Glutamatergic neuron (in vitro differentiated cells): ENCODE measurements around the gene UST. TPM values are rescaled to one million over a fixed set of nuclear protein-coding genes. Genes with fewer than 3 reads are reported as not detected.

ENCODE experiments used
- DNase-seq: peaks from one replicate; pipeline ENCODE4 v3.0.0; 2022
- H3K27ac Mint-ChIP-seq: one replicate; pipeline ENCODE4 v1.8.0; 2020; ENCODE audit warnings: mild to moderate bottlenecking, mixed read lengths, inconsistent platforms; ENCODE audit not compliant: unreplicated experiment
- H3K27me3 Mint-ChIP-seq: one replicate; pipeline ENCODE4 v1.8.0; 2020; ENCODE audit warnings: mild to moderate bottlenecking, moderate library complexity, mixed read lengths, inconsistent platforms; ENCODE audit not compliant: unreplicated experiment
- H3K36me3 Mint-ChIP-seq: one replicate; pipeline ENCODE4 v1.8.0; 2020; ENCODE audit warnings: mild to moderate bottlenecking, mixed read lengths, inconsistent platforms; ENCODE audit not compliant: unreplicated experiment
- H3K4me1 Mint-ChIP-seq: one replicate; pipeline ENCODE4 v1.8.0; 2020; ENCODE audit warnings: mild to moderate bottlenecking, low read depth, mixed read lengths, inconsistent platforms; ENCODE audit not compliant: unreplicated experiment
- H3K4me3 Mint-ChIP-seq: one replicate; pipeline ENCODE4 v1.8.0; 2020; ENCODE audit warnings: mild to moderate bottlenecking, mixed read lengths, inconsistent platforms; ENCODE audit not compliant: unreplicated experiment
- H3K9me3 Mint-ChIP-seq: one replicate; pipeline ENCODE4 v1.8.0; 2020; ENCODE audit warnings: mild to moderate bottlenecking, moderate library complexity, mixed read lengths, inconsistent platforms; ENCODE audit not compliant: unreplicated experiment
- CTCF ChIP-seq: fragments of 200-600 bp; sonication (generic); IDR thresholded peaks from one replicate; pipeline ENCODE4 v1.5.0; 2021; ENCODE audit not compliant: partially characterized antibody, unreplicated experiment
- total RNA-seq: library from RNA; stranded (reverse); fragmentation: NEBNext Ultra II Directional; extraction: Animal tissue kit (Norgen Biotek cat#: 25700); gene quantifications from one replicate; pipeline ENCODE4 v1.2.1, GENCODE V29; 2021; ENCODE audit not compliant: unreplicated experiment

UST gene
- total RNA-seq, 1 donor from 2014 or later = 11.2 TPM

DNA sequence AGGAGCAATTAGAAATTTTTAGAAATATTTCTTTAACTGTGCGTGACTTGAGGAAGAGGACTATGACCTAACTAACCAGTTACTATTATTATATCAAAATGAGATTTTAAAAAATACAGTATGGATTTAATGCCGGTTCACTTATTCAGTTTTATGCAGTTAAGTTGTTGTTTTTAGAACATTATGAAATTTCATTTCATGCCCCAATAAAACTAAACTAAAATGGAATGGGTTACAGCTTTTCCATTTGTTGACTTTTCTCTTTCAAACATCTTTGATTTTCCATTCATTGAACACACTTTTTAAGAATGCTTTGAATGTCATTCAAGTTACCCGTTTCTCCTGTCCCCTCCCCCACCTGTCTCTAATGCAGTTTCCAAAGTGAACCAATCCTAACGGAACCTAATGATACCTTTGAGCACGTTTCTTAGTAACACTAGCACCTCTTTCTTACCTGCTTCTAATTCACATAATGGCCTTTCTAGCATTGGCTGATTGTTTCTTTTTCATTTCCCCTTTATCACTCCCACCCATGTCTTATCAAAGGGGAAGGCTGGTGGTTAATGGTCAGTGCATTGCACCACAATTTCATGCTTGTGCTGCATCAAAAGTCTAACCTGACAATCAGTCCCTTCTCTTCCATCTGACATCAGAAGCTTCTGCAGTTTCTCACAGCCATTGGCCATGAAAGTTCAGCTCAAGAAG is 308.5 kb downstream of the UST start:
- peaks cover 8% of the 10 kb centered on the region for H3K9me3 Mint-ChIP-seq
- peaks cover 8% of the 10 kb centered on the region for H3K27me3 Mint-ChIP-seq
- no peak for DNase-seq
- no peak overlapping the region for H3K27ac Mint-ChIP-seq
- peak overlapping the region; percentile 32 for H3K4me3 Mint-ChIP-seq
- H3K4me1 Mint-ChIP-seq = peaks cover 64% of the 10 kb centered on the region
- H3K36me3 Mint-ChIP-seq = no peaks in the 10 kb centered on the region
- TF ChIP-seq CTCF = no peak

DNA sequence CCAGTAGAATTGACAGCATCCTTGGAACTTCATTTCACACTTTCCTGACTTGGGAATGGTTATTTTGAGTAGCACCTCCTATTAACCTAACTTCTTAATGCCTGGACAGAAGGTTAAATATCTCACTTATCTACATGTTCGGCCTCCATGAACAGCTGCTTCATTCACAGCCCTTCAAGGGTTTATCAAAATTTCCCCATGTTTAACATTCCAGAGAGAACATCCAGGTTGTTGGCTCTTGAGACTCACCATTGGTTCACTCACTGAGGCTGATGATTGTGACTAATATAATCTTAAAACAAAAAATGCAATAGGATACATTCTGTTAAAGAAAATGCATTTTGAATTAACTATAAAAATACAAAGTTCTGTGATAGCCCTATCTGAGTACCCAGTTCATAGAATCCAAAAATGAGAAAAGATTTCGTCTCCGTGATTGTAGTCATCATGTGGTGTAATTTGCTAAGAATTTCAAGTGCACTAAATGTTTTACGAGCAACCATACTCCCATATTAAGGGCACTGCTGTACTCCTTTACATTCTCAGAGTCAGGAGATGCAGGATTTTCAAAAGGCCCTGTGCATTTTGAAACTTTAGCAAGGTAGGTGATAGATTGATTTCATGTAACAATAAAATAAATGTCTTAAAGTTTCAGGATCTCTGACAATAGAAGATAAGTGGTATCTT is 310.1 kb downstream of the UST start:
- peaks cover 72% of the 10 kb centered on the region for H3K4me1 Mint-ChIP-seq
- H3K4me3 Mint-ChIP-seq = no peak overlapping the region
- no peak overlapping the region for H3K27ac Mint-ChIP-seq
- peaks cover 8% of the 10 kb centered on the region for H3K9me3 Mint-ChIP-seq
- no peak for TF ChIP-seq CTCF
- H3K36me3 Mint-ChIP-seq = no peaks in the 10 kb centered on the region
- peaks cover 11% of the 10 kb centered on the region for H3K27me3 Mint-ChIP-seq
- DNase-seq = no peak

DNA sequence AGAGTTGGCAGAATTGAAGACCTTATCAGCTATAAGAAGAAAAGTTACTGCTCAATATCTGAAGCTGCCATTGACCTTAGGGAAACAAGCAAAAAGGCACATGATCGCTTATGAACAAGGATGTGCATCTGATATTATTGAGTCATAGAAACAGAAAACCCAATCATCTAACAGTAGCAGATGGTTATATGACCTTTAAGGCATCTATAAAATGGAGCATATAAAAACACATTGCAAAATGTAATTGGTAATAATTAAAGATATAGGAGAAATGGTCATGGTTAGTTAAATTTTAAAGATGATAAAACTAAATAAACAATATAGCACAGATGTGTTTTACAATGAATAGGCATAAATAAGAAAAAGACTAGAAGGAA is 310.6 kb downstream of the UST start:
- TF ChIP-seq CTCF = no peak
- no peaks in the 10 kb centered on the region for H3K36me3 Mint-ChIP-seq
- peaks cover 11% of the 10 kb centered on the region for H3K27me3 Mint-ChIP-seq
- no peak overlapping the region for H3K4me3 Mint-ChIP-seq
- peaks cover 8% of the 10 kb centered on the region for H3K9me3 Mint-ChIP-seq
- H3K4me1 Mint-ChIP-seq = peaks cover 72% of the 10 kb centered on the region
- no peak for DNase-seq
- H3K27ac Mint-ChIP-seq = no peak overlapping the region

DNA sequence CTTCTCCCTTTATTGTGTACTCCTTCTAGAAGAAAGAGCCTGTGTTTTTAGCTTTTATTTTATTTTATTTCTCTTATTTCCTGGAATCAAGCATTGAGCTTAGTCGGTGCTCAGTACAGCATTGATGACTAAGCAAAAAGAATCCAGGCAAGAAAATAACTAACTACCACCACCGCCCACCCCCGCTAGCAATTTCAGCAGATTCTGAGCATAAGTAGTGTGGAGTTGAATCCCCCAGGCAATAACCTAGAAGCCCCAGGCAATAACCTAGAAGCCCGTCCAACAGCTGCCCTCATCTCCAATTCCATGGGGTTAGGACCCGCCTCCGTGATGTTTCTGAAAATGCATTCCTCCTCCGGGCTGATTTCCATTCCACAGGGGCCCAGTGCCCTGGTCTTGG is 312.7 kb downstream of the UST start:
- TF ChIP-seq CTCF = no peak
- H3K27me3 Mint-ChIP-seq = peaks cover 8% of the 10 kb centered on the region
- H3K36me3 Mint-ChIP-seq = no peaks in the 10 kb centered on the region
- peaks cover 4% of the 10 kb centered on the region for H3K9me3 Mint-ChIP-seq
- H3K27ac Mint-ChIP-seq = peak overlapping the region; percentile 45
- peak; percentile 39 for DNase-seq
- peaks cover 70% of the 10 kb centered on the region for H3K4me1 Mint-ChIP-seq
- H3K4me3 Mint-ChIP-seq = peak overlapping the region; percentile 71

DNA sequence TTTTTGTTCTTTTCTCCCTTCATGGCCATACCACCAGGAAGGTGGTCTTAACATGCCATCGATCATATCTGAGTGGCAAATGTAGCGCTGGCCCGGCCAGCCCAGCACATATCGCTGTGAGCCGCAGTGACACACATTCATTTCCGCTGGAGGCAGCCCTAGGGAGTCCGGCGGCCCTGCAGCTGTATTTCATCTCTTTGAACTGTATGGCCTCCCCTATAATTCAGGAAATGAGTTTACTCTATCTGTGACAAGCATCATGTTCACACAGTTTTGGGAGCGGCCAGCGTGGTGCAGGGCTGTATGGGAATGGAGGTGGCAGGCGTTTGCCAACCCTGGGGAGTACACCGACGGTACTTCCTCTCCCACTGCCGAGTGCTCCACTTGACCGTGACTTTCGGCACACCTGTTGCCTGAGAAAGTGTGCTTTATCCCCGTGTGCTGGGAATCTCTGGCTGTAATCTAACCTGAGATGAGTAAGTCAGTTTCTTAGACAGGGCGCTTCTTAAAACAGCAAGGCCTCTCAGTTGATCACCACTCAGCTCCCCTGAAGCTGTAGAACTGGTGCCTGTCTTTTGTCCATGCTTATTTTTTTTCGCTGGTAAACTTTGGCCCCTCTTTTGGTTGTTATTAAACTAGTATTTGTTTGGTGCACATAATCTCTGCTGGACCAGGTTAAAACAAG is 313.6 kb downstream of the UST start:
- DNase-seq = no peak
- H3K4me3 Mint-ChIP-seq = peak overlapping the region; percentile 71
- peaks cover 8% of the 10 kb centered on the region for H3K27me3 Mint-ChIP-seq
- H3K36me3 Mint-ChIP-seq = no peaks in the 10 kb centered on the region
- H3K27ac Mint-ChIP-seq = no peak overlapping the region
- H3K9me3 Mint-ChIP-seq = peaks cover 2% of the 10 kb centered on the region
- no peak for TF ChIP-seq CTCF
- H3K4me1 Mint-ChIP-seq = peaks cover 68% of the 10 kb centered on the region
